Keratinocyte (primary cell): ENCODE results near the gene GTF2H2C_2.
A peak's percentile ranks its signal among the peaks of the same experiment; 100 is the strongest.
"Not testable (repeated sequence)": the region's sequence is repeated elsewhere in the genome, so short reads cannot be mapped to it uniquely, and the experiment has no call there.

ENCODE experiments used
- DNase-seq: peaks from one replicate; pipeline ENCODE4 v3.0.0-alpha.2; 2011; ENCODE audit warnings: low read depth, missing footprints, low spot score
- FAIRE-seq: peaks from 2 replicates; lab custom pipeline; 2011; peaks lifted over from hg19 to GRCh38; lab: Jason Lieb, UNC
- H2AFZ ChIP-seq: 2 replicates; pipeline ENCODE4 v1.6.0; 2012; ENCODE audit warnings: low read length, control low read depth, inconsistent platforms; ENCODE audit not compliant: control insufficient read depth
- H3K27ac ChIP-seq: 2 replicates; pipeline ENCODE4 v1.5.1; 2011; ENCODE audit warnings: low read length; ENCODE audit not compliant: control insufficient read depth, insufficient read depth
- H3K27me3 ChIP-seq: 3 replicates; pipeline ENCODE4 v1.6.0; 2011; ENCODE audit warnings: low read length; ENCODE audit not compliant: control insufficient read depth, insufficient read depth; ENCODE audit errors: extremely low read depth
- H3K36me3 ChIP-seq, 2 experiments: 2 replicates in 1 of 2; 3 replicates in 1 of 2; pipeline ENCODE4 v1.5.1; 2011; ENCODE audit warnings: low read length in 2 of 2, mild to moderate bottlenecking in 1 of 2; ENCODE audit not compliant: control insufficient read depth in 2 of 2, insufficient read depth in 2 of 2; ENCODE audit errors: extremely low read depth in 1 of 2
- H3K4me1 ChIP-seq: 3 replicates; pipeline ENCODE4 v1.5.1; 2011; ENCODE audit warnings: low read length; ENCODE audit not compliant: control insufficient read depth, insufficient read depth; ENCODE audit errors: extremely low read depth
- H3K4me2 ChIP-seq: 3 replicates; pipeline ENCODE4 v1.6.0; 2011; ENCODE audit warnings: low read depth, low read length; ENCODE audit not compliant: control insufficient read depth, insufficient read depth; ENCODE audit errors: extremely low read depth
- H3K4me3 ChIP-seq, 3 experiments: fragments of 200-600 bp in 1 of 3; sonication (generic) in 1 of 3; 2 replicates in 2 of 3; 3 replicates in 1 of 3; pipeline ENCODE4 v1.5.1; 2011 to 2016; ENCODE audit warnings: low read length in 3 of 3, mild to moderate bottlenecking in 3 of 3, control low read depth in 2 of 3, inconsistent platforms in 1 of 3, low read depth in 1 of 3, mixed read lengths in 1 of 3, mixed run types in 1 of 3, moderate library complexity in 1 of 3; ENCODE audit not compliant: control insufficient read depth in 2 of 3, insufficient read depth in 2 of 3; ENCODE audit errors: extremely low read depth in 1 of 3
- H3K79me2 ChIP-seq: 2 replicates; pipeline ENCODE4 v1.6.0; 2012; ENCODE audit warnings: low read length; ENCODE audit not compliant: control insufficient read depth, insufficient read depth
- H3K9ac ChIP-seq: 3 replicates; pipeline ENCODE4 v1.6.0; 2011; ENCODE audit warnings: low read length; ENCODE audit not compliant: control insufficient read depth, insufficient read depth; ENCODE audit errors: extremely low read depth
- H3K9me1 ChIP-seq: 3 replicates; pipeline ENCODE4 v1.6.0; 2011; ENCODE audit warnings: low read length; ENCODE audit not compliant: control insufficient read depth, insufficient read depth; ENCODE audit errors: extremely low read depth
- H3K9me3 ChIP-seq: 2 replicates; pipeline ENCODE4 v1.5.1; 2012; ENCODE audit warnings: low read depth, low read length; ENCODE audit not compliant: control insufficient read depth
- H4K20me1 ChIP-seq: 3 replicates; pipeline ENCODE4 v1.6.0; 2011; ENCODE audit warnings: low read length; ENCODE audit not compliant: control insufficient read depth, insufficient read depth; ENCODE audit errors: extremely low read depth
- dilution Hi-C: fragments of 300-500 bp; cut with MboI; formaldehyde crosslinking; loops from one replicate; pipeline ENCODE4 v1.7.0; 2020; ENCODE audit warnings: low sequenced_read_pairs; ENCODE audit not compliant: extremely low pct_ligation_motif_present

Gene GTF2H2C_2

GRCh38 chr5:70415117-70415516 is at the start of gene GTF2H2C_2:
Gene GTF2H2C_2, plus strand, starts transcription at chr5:70415368.
- H3K4me1 ChIP-seq, H3K79me2 ChIP-seq, H4K20me1 ChIP-seq, H2AFZ ChIP-seq, H3K27ac ChIP-seq, H3K9me1 ChIP-seq, H3K36me3 ChIP-seq, H3K27me3 ChIP-seq, H3K4me3 ChIP-seq, DNase-seq, H3K9me3 ChIP-seq, H3K4me2 ChIP-seq, FAIRE-seq, H3K9ac ChIP-seq, dilution Hi-C loops: not testable (repeated sequence)

GRCh38 chr5:70400984-70401686 is 14.0 kb upstream of the GTF2H2C_2 start:
- H3K9ac ChIP-seq, H2AFZ ChIP-seq, FAIRE-seq, H3K9me3 ChIP-seq, H3K4me1 ChIP-seq, H3K4me2 ChIP-seq, DNase-seq, H4K20me1 ChIP-seq, H3K79me2 ChIP-seq, H3K27ac ChIP-seq, H3K27me3 ChIP-seq, dilution Hi-C loops, H3K9me1 ChIP-seq, H3K36me3 ChIP-seq: not testable (repeated sequence)
- peak overlapping the region in 1 of 3 experiments; percentile 23 for H3K4me3 ChIP-seq

- not testable (repeated sequence) for DNase-seq, FAIRE-seq
Observed at GRCh38 chr5:70421322-70421721, 6.2 kb downstream of the GTF2H2C_2 start.

DNA sequence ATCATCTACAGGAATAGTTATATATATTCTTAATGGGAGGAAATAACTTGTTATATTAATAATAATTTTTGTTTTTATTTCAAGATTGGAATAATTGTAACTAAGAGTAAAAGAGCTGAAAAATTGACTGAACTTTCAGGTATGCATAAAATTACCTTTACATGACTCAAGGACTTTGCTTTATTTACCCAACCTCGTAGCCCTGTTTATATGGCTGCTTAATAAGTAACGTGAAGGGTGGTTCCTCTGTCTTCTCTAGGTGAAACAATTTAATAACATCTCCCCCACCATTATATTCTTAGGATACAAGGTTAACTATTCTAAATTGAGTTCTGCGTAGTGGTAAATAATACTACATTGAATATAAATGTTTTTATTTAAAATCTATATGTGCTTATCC is 8.0 kb downstream of the GTF2H2C_2 start:
- H3K9me1 ChIP-seq, H3K79me2 ChIP-seq, DNase-seq, H3K36me3 ChIP-seq, H3K4me3 ChIP-seq, H3K9me3 ChIP-seq, H3K9ac ChIP-seq, H3K4me1 ChIP-seq, dilution Hi-C loops, H3K4me2 ChIP-seq, FAIRE-seq, H3K27me3 ChIP-seq, H3K27ac ChIP-seq, H4K20me1 ChIP-seq, H2AFZ ChIP-seq: not testable (repeated sequence)

More at GRCh38 chr5:70421322-70421721, 6.2 kb downstream of the GTF2H2C_2 start:
- H3K27me3 ChIP-seq, H3K27ac ChIP-seq, H3K4me2 ChIP-seq, H2AFZ ChIP-seq, H3K9me1 ChIP-seq, H3K4me1 ChIP-seq, H3K4me3 ChIP-seq, H3K79me2 ChIP-seq, H3K36me3 ChIP-seq, H4K20me1 ChIP-seq, H3K9ac ChIP-seq, dilution Hi-C loops, H3K9me3 ChIP-seq: not testable (repeated sequence)

- H4K20me1 ChIP-seq, DNase-seq, H3K27ac ChIP-seq, H3K4me3 ChIP-seq, dilution Hi-C loops, H3K4me1 ChIP-seq, H3K79me2 ChIP-seq, H3K4me2 ChIP-seq, H3K36me3 ChIP-seq, H3K9me3 ChIP-seq, H3K9me1 ChIP-seq, H3K27me3 ChIP-seq, H3K9ac ChIP-seq, H2AFZ ChIP-seq, FAIRE-seq: not testable (repeated sequence)
Observed at GRCh38 chr5:70438518-70438917, 23.4 kb downstream of the GTF2H2C_2 start.
